HG03135 (cell line): ENCODE measurements around the gene KLHL21.
"Not testable (repeated sequence)": the region's sequence is repeated elsewhere in the genome, so short reads cannot be mapped to it uniquely, and the experiment has no call there.

Source experiments
- ATAC-seq: cut with Tn5 transposase; IDR thresholded peaks from one replicate; pipeline ENCODE4 v1.9.1; 2021; ENCODE audit warnings: mild to moderate bottlenecking, moderate library complexity; ENCODE audit not compliant: unreplicated experiment

KLHL21 gene, protein sequence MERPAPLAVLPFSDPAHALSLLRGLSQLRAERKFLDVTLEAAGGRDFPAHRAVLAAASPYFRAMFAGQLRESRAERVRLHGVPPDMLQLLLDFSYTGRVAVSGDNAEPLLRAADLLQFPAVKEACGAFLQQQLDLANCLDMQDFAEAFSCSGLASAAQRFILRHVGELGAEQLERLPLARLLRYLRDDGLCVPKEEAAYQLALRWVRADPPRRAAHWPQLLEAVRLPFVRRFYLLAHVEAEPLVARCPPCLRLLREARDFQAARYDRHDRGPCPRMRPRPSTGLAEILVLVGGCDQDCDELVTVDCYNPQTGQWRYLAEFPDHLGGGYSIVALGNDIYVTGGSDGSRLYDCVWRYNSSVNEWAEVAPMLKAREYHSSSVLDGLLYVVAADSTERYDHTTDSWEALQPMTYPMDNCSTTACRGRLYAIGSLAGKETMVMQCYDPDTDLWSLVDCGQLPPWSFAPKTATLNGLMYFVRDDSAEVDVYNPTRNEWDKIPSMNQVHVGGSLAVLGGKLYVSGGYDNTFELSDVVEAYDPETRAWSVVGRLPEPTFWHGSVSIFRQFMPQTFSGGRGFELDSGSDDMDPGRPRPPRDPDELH

DNA sequence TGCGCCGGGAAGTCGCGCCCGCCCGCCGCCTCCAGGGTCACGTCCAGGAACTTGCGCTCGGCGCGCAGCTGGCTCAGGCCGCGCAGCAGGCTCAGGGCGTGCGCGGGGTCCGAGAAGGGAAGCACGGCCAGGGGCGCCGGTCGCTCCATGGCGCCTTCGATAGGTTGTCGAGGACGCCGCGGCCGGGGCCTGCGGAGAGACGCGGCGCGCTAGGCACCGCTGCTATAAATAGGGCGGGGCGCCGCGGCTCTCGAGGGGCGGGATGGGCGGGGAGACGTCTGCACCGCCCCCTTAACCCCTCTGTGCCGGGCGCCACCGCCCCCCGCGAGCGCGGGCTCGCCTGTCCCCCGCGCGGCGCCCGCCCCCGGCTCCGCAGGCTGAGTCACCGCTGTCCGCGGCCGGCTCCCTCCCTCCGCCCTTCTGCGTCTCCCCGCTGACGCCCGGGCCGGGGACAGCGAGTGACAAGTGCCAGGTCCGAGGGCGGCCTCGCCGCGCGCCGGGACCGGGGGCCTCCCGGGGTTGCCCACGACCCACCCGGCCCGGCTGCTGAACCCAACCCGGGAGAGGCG lies at the start of gene KLHL21:
Gene KLHL21 (minus strand): TSS at position 201 of the 569 bp plus-strand sequence. CDS start 52 bp downstream, at position 149.
- peak; percentile 50 for ATAC-seq

DNA sequence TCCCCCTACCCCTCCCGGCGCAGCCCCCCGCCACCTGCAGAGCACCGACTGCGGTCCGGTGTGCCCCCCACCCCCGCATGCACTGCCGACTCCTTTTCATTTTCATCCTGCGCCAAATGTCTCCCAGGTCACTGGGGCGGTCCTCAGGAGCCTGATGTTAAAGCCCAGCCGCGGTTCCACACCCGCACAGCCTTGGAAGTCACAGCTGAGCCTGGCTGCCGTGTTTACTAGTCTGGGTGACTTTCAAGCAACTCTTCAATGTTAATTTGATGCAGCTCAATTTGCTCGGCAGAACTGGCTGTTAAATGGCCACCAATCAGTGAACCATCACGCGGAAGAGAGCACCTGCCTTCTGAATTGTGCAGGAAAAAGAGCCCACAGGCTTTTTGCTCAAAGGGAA lies 49.2 kb upstream of the KLHL21 start:
- ATAC-seq, result no peak

DNA sequence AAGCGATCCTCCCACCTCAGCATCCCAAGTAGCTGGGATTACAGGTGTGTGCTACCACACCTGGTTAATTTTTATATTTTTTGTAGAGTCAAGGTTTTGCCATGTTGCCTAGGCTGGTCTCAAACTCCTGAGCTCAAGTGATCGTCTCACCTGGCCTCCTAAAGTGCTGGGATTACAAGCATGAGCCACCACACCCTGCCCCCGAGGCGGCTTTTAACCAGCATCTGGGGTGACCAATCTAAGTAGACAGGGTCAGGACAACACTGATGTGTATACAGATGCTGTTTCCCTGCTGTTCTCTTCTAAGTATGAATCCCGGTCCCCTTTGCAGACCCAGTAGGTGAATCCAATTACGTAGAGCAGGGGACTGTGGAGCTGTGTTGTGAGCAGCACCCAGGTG lies 45.9 kb upstream of the KLHL21 start:
- ATAC-seq, result no peak

DNA sequence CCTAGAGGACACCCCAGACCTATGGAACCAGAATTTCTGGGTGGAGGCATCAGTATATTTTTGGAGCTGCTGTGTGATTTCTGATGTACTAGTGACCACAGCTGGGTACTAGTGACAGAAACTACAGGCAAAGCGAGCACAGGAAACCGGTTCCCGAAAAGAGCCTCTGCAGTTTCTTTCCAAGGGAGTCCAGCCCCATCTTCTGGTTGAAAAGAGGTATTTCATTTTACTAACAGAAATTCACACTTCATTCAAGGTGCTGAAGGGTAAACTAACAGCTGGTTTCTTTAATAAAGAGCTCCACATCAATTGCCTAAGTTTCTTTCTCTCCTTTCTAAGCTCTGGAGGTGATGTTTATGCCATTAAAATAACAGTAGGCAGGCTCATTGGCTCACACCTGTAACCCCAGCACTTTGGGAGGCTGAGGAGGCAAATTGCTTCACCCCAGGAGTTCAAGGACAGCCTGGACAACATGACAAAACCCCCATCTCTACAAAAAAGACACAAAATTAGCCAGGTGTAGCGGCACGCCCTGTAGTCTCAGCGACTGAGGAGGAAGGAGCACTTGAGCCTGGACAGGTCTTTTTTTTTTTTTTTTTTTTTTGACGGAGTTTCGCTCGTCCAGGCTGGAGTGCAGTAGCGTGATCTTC lies 44.0 kb upstream of the KLHL21 start:
- no peak for ATAC-seq

DNA sequence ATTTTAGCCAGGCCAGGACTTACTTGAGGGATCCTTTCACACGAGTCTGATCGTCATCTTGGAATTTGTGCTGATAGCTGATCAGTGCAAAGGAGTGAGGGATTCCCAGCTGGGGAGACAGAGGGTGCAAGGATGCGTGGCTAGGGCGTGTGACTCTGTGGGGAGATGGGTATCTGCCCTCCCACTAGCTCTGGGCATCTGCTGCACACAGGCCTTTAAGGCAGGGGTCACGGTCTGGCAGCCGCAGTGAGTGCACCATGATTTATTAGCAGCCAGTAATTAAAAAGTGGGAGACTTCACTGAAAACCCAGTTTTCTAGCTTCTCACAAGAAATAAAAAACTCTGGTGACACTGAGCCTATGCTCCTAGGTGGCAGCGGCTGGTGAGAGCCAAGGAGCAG lies 42.3 kb upstream of the KLHL21 start:
- ATAC-seq, result no peak

DNA sequence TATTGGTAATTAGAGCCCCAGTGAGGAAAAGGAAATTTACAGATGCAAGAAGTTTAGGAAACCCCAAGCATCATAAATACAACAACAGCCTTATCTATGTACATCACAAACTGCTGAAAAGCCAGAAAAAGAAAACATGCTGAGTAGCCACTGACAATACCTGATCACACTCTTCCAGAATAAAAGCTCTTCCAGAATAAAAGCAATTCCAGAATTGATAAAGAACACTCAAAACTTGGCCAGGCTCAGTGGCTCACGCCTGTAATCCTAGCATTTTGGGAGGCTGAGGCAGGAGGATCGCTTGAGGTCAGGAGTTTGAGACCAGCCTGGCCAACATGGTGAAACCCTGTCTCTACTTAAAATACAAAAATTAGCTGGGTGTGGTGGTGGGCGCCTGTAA lies 38.2 kb upstream of the KLHL21 start:
- not testable (repeated sequence) for ATAC-seq

DNA sequence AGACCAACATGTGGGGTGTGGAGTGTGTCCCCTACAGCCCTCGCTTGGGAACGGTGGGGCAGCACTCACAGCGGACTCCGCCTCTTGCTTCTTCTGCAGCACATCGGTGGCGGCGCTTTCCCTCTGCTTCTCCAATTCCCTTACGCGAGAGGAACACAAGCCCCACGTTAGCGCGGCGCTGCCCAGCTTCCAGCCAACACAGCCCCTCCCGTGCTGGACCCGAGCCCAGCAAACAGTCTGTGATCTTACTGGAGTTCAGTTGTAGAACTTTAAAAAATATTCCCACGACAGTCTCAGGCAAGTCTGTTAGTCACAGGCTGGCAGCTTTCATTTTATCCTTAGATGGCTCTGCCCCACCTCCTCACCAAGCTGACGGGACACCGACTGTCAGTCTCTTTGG lies 35.6 kb upstream of the KLHL21 start:
- ATAC-seq, result no peak

DNA sequence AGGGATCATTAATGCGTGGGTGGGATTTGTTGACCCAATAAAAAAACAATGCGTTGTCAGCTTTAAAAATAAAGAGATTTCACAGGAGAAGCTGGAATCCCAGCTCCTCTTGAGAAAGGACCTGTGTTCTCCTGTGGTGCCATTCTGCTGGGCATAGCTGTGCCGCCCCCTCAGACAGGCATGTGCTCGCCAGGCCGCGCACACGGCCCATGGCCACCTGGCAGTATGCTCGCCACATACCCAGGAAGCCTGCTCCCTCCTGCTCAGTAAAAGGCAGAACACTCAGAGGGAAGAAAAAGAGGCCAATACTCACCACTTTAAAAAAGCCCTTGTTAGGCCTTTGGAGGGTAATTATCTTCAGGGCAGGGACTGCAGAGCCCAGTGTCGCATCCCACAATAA lies 35.1 kb upstream of the KLHL21 start:
- ATAC-seq, result no peak

DNA sequence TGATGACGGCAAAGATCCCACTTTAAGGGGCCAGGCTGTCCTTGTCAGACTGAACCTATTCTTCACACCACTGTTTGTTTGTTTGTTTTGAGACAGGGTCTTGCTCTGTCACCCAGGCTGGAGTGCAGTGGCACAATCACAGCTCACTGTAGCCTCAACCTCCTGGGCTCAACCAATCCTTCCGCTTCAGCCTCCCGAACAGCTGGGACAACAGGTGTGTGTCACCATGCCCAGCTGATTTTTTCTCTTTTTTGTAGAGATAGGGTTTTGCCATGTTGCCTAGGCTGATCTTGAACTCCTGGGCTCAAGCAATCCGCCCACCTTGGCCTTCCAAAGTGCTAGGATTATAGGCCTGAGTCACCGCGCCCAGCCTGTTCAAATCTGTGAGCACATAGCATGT lies 34.1 kb upstream of the KLHL21 start:
- not testable (repeated sequence) for ATAC-seq

DNA sequence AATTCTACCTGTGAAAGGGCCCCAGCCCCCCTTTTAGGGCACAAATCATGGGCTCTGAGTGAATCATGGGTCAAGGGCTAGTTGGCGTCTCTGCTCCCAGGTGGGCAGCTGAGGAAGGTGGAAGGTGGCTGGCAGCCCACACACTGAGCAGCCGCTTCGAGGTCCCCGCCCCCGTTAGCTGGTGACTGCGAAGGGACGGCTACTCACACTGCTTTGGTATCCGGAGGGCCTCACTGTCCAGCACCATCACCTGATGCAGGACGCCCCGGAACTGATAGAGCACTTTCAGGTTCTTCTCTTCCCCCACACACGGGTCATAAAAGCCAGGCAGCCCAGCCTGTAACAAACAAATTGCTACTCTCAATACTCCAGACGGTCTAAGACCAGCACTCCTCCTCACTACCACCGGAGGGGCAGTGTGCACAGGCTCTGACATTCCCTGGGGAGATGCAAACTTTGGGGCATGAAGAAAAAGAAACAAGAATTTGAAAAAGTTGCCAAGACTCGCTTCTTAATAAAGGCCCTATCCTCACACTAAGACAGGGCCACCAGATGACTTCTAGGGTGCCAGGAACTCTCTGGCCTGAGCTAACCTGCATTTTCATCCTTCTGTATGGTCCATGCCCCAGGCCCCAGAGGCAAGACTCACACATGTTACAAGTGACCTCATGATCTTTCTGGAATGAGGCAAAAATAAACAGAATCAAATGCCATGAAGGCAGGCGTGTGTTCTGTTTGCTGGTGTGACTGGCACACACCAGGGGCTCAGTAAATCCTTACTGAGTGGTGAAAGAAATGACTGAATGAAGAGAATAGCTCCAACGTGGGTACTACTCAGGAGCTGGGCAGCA lies 33.5 kb upstream of the KLHL21 start:
- no peak for ATAC-seq

DNA sequence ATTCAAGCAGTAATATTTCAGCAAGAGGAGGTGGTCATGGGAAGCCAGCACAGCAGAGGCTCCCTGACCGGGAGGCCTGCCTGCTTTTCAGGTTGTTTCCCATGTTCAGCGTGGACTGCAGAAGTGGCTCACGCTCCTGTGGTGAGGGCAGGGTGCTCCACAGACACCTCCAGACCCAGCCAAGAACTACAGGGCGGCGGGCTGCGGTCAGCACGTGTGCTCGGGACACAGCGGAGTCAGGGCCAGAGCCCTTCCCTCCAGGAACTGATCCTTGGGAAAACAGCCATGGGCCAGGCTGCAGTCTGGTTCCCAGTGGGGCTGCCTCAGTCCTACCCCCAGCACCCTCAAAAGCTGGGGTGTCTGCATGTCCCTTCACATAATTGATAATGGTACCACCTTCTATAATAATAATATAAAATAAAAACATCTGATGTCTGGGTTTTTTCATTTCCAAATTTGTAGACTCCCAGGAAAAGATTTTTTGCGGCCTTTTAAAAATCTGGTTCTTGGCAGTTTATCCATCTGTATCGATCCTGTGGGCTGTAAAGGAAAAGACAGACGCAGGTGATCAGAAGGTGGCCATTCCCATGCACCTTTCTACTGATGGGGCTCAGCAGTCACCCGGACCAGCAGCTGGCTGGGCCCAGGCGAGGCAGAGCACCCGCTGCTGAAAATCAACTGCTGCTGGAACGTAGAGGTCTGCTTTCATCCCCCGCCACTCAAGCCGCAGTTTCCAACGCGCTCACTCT lies 32.7 kb upstream of the KLHL21 start:
- ATAC-seq, result no peak

DNA sequence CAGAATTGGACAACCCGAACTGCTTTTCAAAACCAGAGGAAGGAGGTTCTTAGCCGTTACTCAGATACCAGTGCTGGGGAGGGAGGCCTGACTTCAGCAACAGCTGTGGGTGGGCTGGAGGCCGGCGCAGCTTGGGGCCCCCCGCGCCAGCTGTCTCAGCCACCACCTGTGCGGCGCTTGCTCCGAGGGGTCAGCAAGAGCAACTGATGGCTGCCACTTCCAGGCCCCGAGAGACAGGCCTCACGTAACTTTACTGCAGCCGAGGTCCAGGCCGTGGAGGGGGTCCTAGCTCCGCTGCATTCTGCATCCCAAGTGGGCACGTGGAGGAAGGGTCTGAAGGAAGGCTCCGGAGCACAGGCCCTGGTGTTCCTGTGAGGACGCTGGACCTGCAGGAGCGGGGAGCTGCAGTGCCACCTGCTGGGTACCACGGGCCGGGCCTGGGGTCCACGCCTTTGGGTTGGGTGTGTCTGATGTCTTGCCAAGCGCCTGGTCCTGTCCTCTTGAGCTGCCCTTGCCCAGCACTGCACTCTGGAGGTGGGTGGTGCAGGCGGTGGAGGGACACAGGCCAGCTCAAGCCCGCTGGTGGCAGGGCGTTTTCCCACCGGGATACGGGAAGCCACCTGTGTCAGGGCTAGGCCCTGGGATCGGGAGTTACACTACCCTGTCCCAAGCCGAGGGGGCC lies 31.8 kb upstream of the KLHL21 start:
- ATAC-seq, result no peak

DNA sequence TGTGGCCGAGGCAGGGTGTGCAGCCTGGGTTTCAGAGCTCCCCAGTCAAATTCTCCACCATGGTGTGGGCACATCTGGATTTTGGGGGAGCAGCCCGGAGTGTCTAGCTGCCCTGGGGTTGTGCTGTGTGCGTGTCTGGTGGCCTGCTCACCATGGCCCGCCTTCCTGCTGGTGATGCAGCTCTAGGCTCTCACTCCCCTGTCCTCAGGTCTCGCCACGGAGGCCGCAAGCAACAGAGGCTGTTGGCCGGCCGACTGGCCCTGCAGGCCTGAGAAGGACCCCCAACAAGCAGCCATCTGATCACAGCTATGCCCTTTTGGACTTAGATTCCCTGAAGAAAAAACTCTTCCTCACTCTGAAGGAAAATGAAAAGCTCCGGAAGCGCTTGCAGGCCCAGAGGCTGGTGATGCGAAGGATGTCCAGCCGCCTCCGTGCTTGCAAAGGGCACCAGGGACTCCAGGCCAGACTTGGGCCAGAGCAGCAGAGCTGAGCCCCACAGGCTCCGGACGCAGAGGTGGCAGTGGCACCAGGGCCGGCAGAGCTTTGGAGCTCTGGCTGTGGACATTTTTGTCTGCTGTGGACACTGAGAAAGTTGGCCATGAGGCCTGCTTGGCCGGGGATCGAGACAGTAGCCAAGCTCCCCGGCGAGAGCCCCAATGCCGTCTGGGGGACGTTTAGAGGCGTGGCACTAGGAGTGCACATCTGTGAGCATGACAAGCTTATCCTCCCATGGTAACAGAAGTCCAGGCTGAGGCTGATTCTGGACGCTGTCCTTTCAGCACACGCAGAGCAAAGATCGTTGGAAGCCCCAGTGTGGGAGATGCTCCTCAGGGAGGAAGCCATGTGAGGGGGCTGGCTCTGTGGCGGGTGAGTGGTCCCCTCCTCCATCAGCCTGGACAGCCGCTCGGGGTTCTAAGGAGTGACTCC lies 30.2 kb upstream of the KLHL21 start:
- no peak for ATAC-seq

DNA sequence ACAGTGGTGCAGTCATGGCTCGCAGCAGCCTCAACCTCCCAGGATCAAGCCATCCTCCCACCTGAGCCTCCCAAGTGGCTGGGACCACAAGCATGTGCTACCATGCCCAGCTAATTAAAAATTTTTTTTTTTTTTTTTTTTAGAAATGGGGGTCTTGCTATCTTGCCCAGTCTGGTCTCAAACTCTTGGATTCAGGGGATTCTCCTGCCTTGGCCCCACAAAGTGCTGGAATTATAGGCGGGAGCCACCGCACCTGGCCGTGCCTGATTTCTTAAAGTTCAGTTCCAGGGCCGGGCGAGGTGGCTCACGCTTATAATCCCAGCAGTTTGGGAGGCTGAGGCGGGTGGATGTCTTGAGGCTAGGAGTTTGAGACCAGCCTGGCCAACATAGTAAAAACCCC lies 28.4 kb upstream of the KLHL21 start:
- ATAC-seq, result no peak

DNA sequence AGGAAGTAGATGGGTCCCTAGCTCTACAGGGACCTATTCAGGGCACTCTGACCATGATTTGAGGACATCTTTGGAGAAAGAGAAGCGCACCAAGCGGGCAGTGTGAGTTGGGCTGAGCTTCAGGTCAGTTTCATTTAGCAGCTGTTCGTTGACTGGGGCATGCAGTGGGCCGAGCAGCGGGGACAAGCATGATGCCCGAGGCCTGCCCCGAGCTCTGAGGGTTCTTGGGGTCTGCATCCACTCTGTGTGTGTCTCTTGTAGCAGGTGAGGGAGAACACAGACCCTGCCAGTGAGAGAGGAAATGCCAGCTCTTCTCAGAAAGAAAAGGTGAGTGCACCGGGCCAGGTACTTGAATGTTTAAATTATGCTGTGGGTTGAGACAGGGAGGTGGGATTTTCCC lies 27.4 kb upstream of the KLHL21 start:
- ATAC-seq, result no peak

DNA sequence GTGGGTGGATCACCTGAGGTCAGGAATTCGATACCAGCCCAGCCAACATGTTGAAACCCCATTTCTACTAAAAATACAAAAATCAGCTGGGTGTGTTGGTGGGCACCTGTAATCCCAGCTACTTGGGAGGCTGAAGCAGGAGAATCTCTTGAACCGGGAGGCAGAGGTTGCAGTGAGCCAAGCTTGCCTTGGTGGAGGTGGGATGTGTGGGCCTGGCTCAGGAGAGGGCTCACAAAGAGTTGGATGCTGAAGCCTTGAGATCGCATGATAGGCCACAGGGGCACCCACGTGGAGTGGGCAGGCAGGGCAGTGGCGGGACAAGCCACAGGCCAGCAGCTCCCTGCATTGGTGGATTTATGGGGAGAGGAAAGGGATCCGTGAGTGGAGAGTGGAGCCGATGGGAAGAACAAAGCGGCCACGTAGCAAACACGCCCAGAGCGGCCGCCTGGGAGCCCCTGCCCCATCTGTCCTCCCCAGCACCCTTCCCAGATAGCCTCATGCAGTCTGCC lies 26.4 kb upstream of the KLHL21 start:
- ATAC-seq, result no peak

DNA sequence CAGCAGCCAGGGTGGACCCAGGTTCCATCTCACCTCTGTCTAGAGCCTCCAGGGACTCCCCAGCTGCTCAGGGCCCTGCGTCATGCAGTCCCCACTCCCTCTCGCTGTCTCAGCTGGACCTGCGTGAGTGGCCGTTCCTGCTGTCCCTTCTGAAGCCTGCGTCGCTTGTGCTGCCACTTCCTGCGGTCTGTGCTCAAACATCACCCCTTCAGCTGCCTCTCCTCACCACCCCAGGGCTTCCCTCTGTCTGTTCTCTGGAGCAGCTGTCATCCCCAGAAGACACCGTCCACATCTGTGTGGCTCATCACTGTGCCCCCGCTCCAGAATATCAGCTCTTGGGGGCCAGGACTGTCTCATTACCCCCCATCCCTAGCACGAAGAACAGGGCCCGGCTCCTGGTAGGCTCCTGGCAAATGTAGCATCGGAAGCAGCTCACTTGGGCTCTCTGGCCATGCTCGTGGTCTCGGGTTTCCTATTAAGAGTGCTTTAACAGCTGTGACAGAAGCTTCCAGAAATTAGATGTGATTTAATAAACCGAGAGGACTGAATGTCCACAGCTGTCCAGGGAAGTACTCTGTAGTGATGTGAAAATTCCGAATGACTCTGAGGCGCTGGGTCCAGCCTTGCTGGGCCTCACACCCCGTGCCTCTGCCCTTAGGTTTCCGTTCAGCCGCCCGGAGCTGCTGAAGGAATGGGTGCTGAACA lies 25.3 kb upstream of the KLHL21 start:
- no peak for ATAC-seq

DNA sequence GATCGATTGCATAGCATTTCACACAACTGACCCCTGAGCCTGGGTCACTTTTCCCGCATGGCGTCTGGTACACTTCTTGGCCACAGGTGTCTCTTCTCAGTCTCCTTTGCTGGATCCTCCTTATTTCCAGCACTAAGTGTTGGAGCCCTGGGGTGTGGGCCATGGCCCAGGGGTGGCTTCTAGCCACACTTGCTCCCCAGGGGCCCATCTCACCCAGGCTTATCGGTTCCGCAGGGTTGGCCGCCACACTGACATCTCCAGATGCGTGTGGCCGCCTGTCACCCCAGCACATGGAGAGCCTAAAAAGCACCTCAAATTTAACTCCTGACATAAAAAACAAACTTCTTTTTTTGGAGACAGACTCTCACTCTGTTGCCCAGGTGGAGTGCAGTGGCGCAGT lies 24.4 kb upstream of the KLHL21 start:
- ATAC-seq, result no peak
